ENCODE data around the gene MYCBPAP.

DNA sequence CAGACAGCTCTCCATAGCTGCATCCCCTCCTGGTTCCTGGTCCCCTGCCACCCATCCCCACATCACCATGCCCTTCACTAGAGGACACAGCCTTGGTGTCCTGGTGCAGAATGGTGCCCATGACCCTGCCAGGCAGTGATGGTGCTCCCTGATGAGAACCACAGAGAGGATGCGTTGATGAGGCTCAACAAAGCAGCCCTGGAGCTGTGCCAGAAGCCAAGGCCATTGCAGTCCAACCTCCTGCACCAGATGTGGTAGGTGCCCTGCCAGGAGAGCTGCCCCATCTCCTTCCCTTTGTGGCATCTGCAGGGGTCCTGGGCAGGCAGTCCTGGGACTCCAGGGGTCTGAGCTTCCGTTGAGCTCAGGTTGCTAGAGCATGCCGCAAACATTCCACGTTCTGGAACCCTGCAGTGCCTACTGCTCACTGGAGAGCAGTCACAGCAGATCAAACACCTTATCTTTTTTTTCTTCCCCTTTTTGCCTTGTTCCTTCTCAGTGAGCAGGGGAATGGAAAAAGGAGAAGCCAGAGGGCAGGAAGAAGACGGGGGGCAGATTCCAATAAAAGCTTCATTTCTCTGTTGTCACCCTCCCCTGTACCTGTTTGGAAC is 19.0 kb downstream of the MYCBPAP start:
- TF ChIP-seq EZH2phosphoT487 (IDR thresholded peaks at IDR 0.05; ENCODE audit: borderline replicate concordance, low read length) (no peak), EZH2 (IDR thresholded peaks at IDR 0.05; ENCODE audit: low read length, unreplicated experiment) (no peak)
- TF ChIP-seq, protein P1, sequence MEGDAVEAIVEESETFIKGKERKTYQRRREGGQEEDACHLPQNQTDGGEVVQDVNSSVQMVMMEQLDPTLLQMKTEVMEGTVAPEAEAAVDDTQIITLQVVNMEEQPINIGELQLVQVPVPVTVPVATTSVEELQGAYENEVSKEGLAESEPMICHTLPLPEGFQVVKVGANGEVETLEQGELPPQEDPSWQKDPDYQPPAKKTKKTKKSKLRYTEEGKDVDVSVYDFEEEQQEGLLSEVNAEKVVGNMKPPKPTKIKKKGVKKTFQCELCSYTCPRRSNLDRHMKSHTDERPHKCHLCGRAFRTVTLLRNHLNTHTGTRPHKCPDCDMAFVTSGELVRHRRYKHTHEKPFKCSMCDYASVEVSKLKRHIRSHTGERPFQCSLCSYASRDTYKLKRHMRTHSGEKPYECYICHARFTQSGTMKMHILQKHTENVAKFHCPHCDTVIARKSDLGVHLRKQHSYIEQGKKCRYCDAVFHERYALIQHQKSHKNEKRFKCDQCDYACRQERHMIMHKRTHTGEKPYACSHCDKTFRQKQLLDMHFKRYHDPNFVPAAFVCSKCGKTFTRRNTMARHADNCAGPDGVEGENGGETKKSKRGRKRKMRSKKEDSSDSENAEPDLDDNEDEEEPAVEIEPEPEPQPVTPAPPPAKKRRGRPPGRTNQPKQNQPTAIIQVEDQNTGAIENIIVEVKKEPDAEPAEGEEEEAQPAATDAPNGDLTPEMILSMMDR (conservative IDR thresholded peaks at IDR 0.05; ENCODE audit: low read depth, low read length) = no peak

Measured in PC-3 (cell line).